Uterus (tissue), 2 donors: ENCODE data around the gene NPS.

Experiments used
- CTCF ChIP-seq, 4 experiments: fragments of 200-600 bp in 2 of 4; fragments of 450-650 bp in 2 of 4; sonication (generic) in 2 of 4; IDR thresholded peaks; one replicate each; pipeline ENCODE4 v1.5.1; 2016 to 2019; ENCODE audit warnings: antibody characterized with exemption in 4 of 4, mild to moderate bottlenecking in 2 of 4, moderate library complexity in 1 of 4
- POLR2A ChIP-seq, 2 donors: fragments of 450-650 bp; IDR thresholded peaks; one replicate each; pipeline ENCODE4 v1.6.1; 2016; ENCODE audit warnings: antibody characterized with exemption in 2 of 2, mild to moderate bottlenecking in 1 of 2, moderate library complexity in 1 of 2

DNA sequence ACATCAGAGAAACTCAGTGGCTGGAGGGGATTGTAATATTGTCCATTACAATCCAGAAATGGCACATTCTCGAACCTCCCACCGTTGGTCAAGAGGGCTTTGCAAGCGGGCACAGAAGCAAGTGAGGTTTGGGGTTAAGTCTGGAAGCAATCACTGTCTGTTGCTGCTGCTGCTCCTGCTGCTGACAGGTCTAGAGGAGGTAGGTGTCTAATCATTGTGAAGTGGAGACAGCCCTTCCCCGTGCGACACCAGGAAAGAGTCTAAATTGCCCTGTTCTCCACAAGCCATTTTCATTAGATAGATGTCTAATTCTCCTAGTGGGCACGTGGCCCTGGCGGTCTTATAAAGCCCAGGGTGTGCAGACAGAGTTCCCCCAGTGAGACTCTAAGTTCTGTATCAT, 43.5 kb downstream of the NPS start:
- no peak for TF ChIP-seq POLR2A (IDR thresholded peaks at IDR 0.05)
- TF ChIP-seq CTCF (IDR thresholded peaks at IDR 0.05) = no peak
